Smooth muscle cell of the coronary artery (primary cell): Measurements from ENCODE around the gene DDIT3. TPM values are rescaled to one million over a fixed set of nuclear protein-coding genes. Genes with fewer than 3 reads are reported as not detected.

Experiments used
- total RNA-seq: library from RNA; depleted of rRNA; stranded (reverse); fragments of >200 nt; gene quantifications from 2 replicates; pipeline ENCODE4 v1.2.3, GENCODE V29; 2014; ENCODE audit warnings: low replicate concordance

Gene DDIT3, protein sequence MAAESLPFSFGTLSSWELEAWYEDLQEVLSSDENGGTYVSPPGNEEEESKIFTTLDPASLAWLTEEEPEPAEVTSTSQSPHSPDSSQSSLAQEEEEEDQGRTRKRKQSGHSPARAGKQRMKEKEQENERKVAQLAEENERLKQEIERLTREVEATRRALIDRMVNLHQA
- total RNA-seq, result 44.0 and 89.6 TPM in 2 replicates

DNA sequence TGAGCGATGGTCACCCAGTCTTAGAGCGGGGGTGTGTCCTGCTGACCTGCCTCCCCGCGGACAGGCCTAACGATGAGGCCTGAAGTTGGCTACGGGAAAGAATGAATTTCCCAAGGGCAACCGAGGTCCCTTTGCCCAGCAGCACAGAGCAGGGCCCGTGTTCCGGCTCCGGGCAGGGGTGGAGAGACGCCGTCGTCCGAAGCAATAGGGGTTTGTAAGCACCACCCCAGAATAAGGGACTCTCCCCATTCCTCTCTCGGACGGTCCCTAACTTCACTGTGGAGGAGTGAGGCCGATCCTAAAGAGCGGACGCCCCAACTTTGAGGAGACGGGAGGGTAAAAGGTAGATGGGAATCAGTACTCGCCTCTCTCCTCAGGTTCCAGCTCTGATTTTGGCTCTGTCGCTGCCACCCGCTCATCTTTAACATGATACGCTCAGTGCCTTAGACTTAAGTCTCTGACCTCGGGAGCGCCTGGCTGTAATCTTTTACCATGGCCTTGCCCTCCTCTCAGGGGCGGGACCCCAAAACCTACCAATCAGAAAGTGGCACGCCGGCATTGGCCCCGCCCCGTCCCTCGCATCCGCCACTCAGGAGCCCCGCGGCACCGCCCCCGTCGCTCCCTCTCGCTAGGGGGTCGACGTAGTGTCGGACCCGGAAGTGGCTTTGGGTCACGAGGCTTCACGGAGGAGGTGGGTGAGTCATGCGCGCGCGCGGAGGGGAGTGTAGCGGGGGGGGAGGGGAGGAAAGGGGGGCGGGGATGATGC lies at the start of gene DDIT3:
DDIT3 (minus strand) TSS at position 462 of the 766 bp plus-strand sequence. CDS start 3,108 bp downstream, outside the sequence.

DNA sequence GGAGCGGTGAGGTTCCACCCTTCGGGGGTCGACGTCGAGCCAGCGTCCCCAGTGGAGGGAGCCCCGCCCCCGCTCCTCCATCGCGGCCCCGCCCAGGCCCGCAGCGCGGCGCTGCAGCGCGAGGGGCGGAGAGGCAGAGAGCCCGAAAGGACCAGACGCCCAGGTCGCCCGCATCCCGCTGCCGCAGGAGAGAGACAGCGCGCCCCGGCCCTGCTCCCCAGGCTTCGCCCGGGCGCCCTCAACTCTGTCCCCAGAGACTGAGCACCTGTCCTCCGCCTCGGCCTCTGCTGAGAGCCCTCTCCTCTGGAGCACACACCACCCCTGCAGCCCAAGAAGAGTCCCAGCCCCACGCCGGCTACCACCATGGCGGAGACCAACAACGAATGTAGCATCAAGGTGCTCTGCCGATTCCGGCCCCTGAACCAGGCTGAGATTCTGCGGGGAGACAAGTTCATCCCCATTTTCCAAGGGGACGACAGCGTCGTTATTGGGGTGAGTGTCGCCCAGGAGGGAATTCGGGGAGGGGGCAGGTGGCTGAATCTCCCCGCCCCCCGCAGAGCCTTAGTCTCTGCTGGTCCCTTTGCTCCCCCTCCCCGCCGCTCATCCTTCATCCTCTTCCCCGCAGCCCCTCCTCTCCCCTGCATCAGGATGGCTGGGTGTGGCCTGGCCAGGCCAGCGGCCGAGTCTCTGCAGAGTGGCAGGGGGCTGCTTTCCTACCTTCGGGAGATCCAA lies 29.8 kb upstream of the DDIT3 start, which contains the start of gene KIF5A:
KIF5A (plus strand) TSS at position 136 of the 732 bp plus-strand sequence; CDS start at position 364, 228 bp downstream.

DNA sequence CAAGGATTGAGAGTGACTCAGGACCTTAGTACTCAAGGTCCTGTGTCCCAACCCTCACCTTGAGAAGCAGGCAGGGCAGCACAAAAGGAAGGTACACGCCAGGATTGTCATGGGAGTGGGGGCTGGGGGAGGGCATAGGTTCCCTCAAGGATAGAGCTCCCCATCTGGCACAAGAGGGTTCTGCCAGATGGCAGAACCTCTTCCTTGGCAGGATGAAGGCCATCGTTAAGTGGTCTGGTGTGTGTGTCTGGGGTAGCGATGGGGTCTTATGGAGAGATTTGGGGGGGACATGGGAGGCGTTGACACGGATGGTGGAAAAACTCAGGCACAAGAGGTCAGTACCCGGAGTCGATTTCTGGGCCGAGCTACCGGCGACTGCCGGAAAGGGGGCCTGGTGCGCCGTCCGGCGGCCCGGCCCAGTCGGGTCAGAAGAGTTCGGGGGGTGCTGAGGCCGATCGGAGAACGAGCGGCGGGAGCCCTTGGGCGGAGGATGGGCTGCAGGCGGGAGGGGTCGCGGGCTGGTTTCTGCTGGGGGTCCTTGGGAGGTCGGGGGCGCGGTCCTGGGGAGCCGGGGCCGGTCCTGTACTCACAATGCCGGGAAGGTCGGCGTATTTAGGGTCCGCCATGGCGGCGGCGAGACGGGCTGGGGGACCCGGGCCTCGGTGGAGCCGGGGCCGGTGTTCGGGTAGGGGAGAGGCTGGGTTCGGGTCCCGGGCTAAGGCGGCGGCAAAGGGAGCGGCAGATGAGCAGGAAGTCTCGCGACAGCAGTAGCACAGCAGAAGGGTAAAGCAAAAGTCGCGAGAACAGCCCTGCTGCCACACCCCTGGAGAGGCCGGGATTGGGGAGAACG lies 26.3 kb upstream of the DDIT3 start, which contains the start of gene DCTN2:
DCTN2 (minus strand) TSS at position 755 of the 850 bp plus-strand sequence; CDS start at position 626, 129 bp downstream.

DNA sequence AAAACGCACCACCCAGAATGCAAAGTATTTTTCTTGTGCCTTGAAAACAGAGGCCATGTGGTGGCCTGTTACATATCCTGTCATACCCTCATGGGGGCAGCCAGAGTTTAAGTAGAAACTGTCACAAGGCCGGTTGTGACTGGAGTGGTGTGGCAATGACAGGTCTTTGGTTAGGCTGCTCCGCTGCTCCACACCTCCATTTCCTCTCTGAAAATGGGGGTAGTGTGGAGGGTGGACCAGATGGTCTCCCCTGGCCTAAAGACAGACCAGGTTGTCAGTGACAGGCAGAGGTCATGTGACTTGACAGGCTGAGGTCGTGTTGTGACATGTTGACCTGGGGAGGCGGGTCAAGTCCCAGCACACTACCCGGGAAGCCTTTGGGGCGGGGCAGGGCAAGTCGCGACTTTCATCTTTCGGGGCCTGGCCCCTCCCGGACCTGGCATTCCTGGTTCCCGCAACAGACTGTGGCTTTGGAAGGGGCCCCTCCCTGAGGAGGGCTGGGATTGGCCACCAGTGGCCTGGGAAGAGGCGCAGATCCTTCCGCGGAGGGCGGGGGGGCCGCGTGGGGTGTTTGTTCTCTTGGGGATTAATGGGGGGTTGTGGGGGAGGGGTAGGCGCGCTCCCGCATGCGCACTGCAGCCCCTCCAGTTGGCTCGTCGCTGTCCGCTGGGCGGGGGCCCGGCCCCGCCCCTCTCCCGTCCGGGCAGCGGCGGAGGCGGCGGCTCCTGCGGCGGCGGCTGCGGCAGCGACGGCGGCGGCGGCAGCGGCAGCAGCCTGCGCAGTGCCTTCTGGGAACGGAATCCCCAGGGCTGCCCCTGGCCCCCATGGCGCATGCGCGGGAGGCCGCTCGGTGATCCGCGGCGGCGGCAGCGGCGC lies 1.9 kb upstream of the DDIT3 start, which contains the start of gene MBD6:
MBD6 (plus strand) TSS at position 814 of the 876 bp plus-strand sequence. CDS start 1,480 bp downstream, outside the sequence.

DNA sequence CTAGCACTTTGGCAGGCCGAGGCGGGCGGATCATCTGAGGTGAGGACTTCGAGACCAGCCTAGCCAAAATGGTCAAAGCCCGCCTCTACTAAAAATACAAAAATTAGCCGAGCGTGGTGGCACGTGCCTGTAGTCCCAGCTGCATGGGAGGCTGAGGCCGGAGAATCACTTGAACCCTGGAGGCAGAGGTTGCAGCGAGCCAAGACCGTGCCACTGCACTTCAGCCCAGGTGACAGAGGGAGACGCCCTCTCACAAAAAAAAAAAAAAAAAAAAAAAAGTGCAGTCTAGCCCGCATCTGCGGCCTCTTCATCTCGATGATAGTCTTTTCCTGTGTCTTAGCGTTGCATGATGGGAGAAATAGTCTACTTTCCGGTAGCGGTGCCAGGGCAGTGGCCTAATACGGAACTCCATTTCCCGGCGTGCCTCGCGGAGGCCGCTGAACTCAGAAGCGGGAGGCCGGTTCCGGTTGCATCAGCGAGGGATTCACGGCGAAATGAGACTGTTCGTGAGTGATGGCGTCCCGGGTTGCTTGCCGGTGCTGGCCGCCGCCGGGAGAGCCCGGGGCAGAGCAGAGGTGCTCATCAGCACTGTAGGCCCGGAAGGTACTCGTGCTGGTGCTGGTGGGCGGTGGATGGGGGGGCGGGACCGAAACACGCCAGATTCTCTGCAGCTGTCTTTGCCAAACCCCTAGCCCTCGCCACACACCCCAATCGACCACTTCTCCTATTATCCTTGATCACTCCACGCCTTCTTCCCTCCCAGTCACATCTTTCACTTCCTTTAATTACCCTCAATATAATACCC lies 32.5 kb downstream of the DDIT3 start, which contains the start of gene MARS1:
MARS1 (plus strand) TSS at position 472 of the 805 bp plus-strand sequence; CDS start at position 495, 23 bp downstream.

DNA sequence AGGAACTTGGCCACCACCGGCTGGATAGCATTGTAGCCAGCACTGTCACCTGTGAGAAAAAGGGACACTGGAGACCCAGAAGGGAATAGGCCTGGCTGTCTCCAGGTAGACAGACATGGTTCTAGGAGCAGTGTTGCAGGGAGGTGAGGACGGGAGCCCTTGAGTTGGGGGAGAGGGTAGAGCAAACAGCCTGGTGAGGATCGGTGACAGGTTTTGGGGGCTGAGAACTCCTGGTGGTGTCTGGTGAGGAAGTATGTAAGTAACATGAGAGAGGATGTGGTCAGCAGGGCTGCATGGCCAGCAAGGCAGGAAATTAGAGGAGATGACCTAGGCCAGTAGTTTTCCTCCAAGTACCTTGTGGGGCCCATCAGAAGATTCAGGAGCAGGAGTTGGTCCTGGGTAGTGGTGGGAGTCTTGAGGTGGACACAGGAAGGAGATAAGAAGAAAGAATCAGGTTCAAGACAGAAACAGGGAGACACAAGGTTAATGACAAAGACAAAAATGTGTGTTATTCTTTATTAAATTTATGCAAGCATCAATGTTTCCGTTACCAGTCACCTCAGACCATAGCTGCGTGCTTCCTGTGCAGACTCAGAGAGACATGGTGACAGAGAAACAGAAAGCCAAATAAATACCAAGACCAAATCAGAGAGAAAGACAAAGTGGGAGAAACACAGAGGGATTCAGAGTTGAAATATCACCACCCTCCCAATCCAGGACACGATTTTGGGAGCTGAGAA lies 40.8 kb downstream of the DDIT3 start, which contains the start of gene ARHGAP9:
ARHGAP9 (minus strand) TSS at position 491 of the 740 bp plus-strand sequence; CDS start at position 31, 460 bp downstream.

Other genes with a start within 250 kb of the DDIT3 start
- 5.7 and 6.4 TPM in 2 replicates for gene R3HDM2, start 89.5 kb downstream of the DDIT3 start, total RNA-seq
- gene INHBC, start 85.7 kb downstream of the DDIT3 start, total RNA-seq, result not detected in 2 replicates
- gene INHBE, start 65.2 kb downstream of the DDIT3 start, total RNA-seq, result 1.3 and 2.5 TPM in 2 replicates
- 0.23 and 0.38 TPM in 2 replicates for gene GLI1, start 60.7 kb downstream of the DDIT3 start, total RNA-seq
- gene ARHGAP9, start 40.6 kb downstream of the DDIT3 start, total RNA-seq, result 0.30 TPM in 1 of 2 replicates, not detected in the other
- 146 and 254 TPM in 2 replicates for gene MARS1, start 32.4 kb downstream of the DDIT3 start, total RNA-seq
- 2.9 and 4.0 TPM in 2 replicates for gene MBD6, start 2.3 kb upstream of the DDIT3 start, total RNA-seq
- 57.0 and 81.7 TPM in 2 replicates for gene DCTN2, start 26.7 kb upstream of the DDIT3 start, total RNA-seq
- gene KIF5A, start 29.5 kb upstream of the DDIT3 start, total RNA-seq, result 0.15 and 0.23 TPM in 2 replicates
- 5.9 and 13.3 TPM in 2 replicates for gene PIP4K2C, start 70.7 kb upstream of the DDIT3 start, total RNA-seq
- gene DTX3, start 84.3 kb upstream of the DDIT3 start, total RNA-seq, result 6.4 and 8.5 TPM in 2 replicates
- 17.0 and 23.8 TPM in 2 replicates for gene ARHGEF25, start 90.9 kb upstream of the DDIT3 start, total RNA-seq
- gene B4GALNT1, start 112.7 kb upstream of the DDIT3 start, total RNA-seq, result 1.3 and 5.6 TPM in 2 replicates
- 233 and 545 TPM in 2 replicates for gene OS9, start 173.6 kb upstream of the DDIT3 start, total RNA-seq
- 0.23 and 0.30 TPM in 2 replicates for gene AGAP2, start 218.2 kb upstream of the DDIT3 start, total RNA-seq
- gene TSPAN31, start 224.5 kb upstream of the DDIT3 start, total RNA-seq, result 59.8 and 69.0 TPM in 2 replicates
- gene CDK4, start 231.8 kb upstream of the DDIT3 start, total RNA-seq, result 177 and 178 TPM in 2 replicates
- 3.4 and 4.7 TPM in 2 replicates for gene MARCHF9, start 234.6 kb upstream of the DDIT3 start, total RNA-seq
- 0.68 TPM in 1 of 2 replicates, not detected in the other for gene CYP27B1, start 246.6 kb upstream of the DDIT3 start, total RNA-seq